Stimulated activated CD8-positive, alpha-beta memory T cell treated with anti-CD3 and anti-CD28 coated beads, Interleukin-7, amount 100 ng/mL, for 48 hours (primary cell): ENCODE measurements around the gene TAPT1.
"Not testable (repeated sequence)": the region's sequence is repeated elsewhere in the genome, so short reads cannot be mapped to it uniquely, and the experiment has no call there.

Source experiments
- DNase-seq, 2 donors: peaks; one replicate each; pipeline ENCODE4 v3.0.0-alpha.2; 2020; ENCODE audit warnings: low read depth in 1 of 2; ENCODE audit errors: extremely low read depth in 1 of 2

Gene TAPT1

DNA sequence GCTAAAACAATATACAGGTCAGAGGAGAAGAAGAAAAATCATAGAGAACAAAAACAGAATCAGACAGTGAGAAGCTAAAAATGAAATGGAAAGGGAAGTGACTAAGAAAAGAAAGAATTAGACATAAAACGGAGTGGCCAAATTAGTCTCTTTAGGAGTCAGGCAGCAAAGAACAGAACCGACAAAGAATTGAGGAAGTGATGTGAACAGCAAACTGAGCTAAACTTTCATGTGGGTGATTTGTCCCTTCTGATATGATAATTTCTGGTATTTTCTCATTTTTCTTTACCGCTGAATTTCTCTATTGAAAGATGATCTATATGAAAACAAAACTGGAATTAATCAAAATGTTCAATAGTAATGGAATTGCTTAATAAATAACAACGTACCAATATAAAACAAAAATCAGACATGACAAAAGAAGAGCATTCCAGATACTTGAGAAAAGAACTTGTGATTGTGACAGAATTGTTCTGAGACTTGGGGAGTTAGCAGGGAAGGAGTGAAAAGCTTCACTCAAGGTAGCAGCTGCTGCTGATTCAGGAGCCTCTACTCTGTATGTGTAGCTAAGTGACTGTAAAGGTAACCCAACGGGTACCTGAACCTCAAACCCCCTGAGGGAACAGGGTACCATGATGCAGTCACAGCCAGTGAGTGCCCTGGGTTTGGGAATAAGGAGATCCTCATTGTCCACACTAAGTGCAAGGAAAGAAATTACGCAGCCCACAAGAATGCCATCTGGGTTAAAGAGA lies 8.8 kb downstream of the TAPT1 start:
- DNase-seq = no peak

- no peak for DNase-seq
Observed at GRCh38 chr4:16213121-16213520, 13.2 kb downstream of the TAPT1 start.

DNA sequence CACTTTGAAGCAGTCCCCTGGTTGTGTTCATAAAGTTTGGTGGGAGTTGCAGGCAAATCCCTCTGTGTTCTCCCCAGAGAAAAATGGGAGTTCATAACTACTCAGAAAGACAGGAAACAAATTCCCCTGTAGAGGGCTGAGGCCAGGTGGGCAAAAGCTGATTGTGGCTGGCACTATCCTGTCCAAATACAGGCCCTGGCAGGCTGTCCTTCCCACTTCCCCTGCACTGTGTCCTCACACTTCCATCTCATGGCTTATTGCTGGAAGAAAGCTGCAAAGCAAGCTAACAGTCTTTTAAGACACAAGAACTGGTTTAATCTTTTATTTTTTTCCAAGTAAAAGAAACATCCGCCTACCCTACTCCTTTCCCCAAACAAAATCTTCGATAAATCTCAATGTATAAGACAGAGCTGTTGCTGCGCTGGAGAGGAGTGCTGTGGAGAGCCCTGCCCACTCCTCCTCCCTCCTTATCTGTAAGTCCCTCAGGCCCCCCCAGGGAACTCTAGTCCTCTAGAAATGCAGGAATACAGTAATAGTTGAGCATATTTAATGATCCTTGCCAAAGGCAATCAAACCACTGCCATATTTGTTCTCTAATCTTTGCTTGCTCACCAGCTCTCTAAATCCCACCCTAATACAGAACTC lies 14.0 kb downstream of the TAPT1 start:
- no peak for DNase-seq

DNA sequence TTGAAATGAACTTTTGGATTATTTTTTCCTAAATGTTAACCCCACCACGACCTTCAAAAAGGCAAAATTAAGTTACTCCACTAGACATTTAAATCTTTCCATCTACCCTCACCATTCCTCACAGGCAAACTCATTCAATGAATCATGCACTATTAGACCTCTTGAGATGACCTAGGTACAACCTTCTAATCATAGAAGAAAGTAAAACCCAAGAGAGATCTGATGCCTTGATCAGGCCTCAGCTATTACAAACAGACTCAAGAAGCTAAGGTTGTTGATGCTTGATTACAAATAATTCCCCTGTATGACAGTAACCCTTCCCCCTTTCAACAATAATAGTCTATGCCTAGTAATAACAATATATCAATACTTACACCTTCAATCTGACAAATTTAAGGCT lies 18.9 kb downstream of the TAPT1 start:
- DNase-seq = no peak

- no peak for DNase-seq
Observed at GRCh38 chr4:16206848-16207247, 19.4 kb downstream of the TAPT1 start.

DNA sequence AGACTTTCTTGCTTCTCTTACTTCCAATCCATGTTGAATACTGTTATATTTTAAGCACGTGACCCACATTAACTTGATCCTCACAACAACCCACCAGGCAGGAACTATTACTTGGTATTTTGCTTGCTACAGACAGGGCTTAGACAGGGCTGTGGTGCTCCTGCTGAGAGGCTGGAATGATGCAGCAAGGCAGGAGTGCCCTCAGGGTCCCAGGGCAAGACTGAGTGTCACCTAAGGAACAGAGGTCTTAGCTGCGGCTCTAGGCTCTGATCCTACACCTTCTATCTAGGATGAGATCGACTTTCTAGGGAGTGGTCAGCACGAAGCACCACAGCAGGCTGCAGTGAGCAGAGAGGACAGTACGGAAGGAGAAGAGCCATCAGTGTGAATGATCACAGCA lies 20.0 kb downstream of the TAPT1 start:
- no peak for DNase-seq

GRCh38 chr4:16205298-16206164 lies 20.7 kb downstream of the TAPT1 start:
- no peak for DNase-seq

DNA sequence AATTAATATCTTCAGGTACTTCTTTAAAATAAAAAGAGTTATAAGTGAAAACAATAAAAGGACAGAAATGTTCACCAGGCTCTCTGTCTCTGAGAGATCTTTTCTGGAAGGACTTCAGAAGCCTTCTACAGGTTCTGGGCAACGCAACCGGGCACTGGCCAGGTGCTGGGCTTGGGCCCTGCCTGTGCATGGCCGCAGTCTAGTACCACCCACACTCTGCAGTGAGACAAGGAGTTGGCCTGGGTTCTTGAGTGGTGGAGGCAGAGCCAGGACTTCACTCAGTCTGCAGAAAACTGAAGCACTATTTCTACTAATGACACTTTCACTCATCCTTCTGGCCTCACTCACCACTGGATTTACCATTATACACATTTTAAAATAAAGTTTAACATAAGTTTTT lies 21.8 kb downstream of the TAPT1 start:
- no peak for DNase-seq

- DNase-seq = no peak
Observed at GRCh38 chr4:16203083-16203482, 23.2 kb downstream of the TAPT1 start.

GRCh38 chr4:16202598-16202997 lies 23.7 kb downstream of the TAPT1 start:
- DNase-seq = no peak

- no peak for DNase-seq
Observed at GRCh38 chr4:16199093-16199492, 27.2 kb downstream of the TAPT1 start.

GRCh38 chr4:16197876-16198665 lies 28.2 kb downstream of the TAPT1 start:
- no peak for DNase-seq

GRCh38 chr4:16196482-16197393 lies 29.5 kb downstream of the TAPT1 start:
- DNase-seq = no peak

DNA sequence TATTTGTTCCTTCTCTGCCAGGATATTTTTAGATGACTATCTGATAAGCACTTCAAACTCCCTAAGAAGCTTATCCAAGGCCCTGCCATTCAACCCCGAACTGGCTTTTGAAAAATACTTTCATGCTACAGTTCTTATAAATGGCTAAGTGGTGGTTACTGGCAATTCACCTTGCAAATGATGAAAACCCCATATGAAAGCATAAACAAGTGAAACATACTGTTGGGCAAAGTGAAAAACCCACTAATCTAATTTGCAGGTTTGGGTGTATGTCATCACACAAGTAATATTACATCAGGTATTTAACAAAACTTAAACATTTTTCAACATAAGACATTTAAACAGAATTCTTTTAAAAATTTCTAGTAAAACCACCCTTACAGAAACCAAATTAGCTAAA lies 31.1 kb downstream of the TAPT1 start:
- DNase-seq = no peak

- not testable (repeated sequence) for DNase-seq
Observed at GRCh38 chr4:16194798-16195197, 31.5 kb downstream of the TAPT1 start.

- DNase-seq = no peak
Observed at GRCh38 chr4:16194214-16194613, 32.1 kb downstream of the TAPT1 start.

GRCh38 chr4:16192631-16193518 lies 33.4 kb downstream of the TAPT1 start:
- DNase-seq = no peak

DNA sequence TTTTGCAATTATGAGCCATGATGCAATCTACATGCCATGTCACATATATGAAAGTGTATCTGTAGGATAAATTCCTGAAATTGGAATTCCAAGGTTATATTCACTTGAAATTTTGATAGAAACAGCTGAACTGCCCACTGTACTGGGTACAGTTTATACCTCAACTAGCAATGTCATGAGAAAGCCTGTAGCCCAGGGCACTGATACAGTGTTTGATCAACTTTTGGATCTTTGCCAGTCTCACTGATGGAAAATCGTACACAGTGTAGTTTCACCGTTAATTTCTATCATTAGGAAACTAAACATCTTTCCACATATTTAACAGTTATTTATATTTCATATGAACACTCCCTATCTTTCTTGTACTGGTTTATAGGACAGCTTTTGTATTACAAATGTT lies 34.2 kb downstream of the TAPT1 start:
- DNase-seq = no peak

GRCh38 chr4:16187455-16187854 lies 38.8 kb downstream of the TAPT1 start:
- no peak for DNase-seq
